Measurements from ENCODE around the gene KEL. TPM values are rescaled to one million over a fixed set of nuclear protein-coding genes. Genes with fewer than 3 reads are reported as not detected.

The KEL gene
- total and polyA plus RNA-seq, 2 of the 4 experiments (the other 2 are of a cell fraction): 0.03 TPM; not detected in 1

- Histone ChIP-seq H3K4me1 (ENCODE audit: control insufficient read depth, insufficient read depth, low read length) (no peaks in the 10 kb centered on the region), H3K4me3 (ENCODE audit: insufficient read depth, low read depth, low read length) (no peak overlapping the region), H3K18ac (ENCODE audit: low read depth, low read length) (no peak overlapping the region), H4K20me1 (ENCODE audit: insufficient read depth, low read length) (no peaks in the 10 kb centered on the region), H2BK20ac (ENCODE audit: low read depth, low read length) (no peak overlapping the region), H3K23ac (ENCODE audit: low read depth, low read length) (no peak overlapping the region), H2BK120ac (ENCODE audit: low read depth, low read length) (no peak overlapping the region), H3K36me3 (ENCODE audit: control insufficient read depth, insufficient read depth, low read length) (no peaks in the 10 kb centered on the region), H3K9ac (ENCODE audit: low read depth, low read length) (no peak overlapping the region), H2AK9ac (replicated peaks; ENCODE audit: low read depth, low read length, poor library complexity) (no peak overlapping the region), H2AK5ac (ENCODE audit: low read depth, low read length) (no peak overlapping the region), H4K91ac (ENCODE audit: insufficient read depth, low read depth, low read length) (no peak overlapping the region), H4K8ac (ENCODE audit: low read depth in 2 of 2, low read length in 2 of 2) (no peak overlapping the region), H3K9me3 (ENCODE audit: control insufficient read depth, insufficient read depth, low read length) (peaks cover 6% of the 10 kb centered on the region), H3K79me1 (ENCODE audit: low read depth in 1 of 2, low read length in 2 of 2) (no peaks in the 10 kb centered on the region), H3K56ac (ENCODE audit: extremely low read depth, insufficient read depth, low read length) (no peak overlapping the region), H4K5ac (ENCODE audit: low read depth, low read length) (no peak overlapping the region), H3K4me2 (ENCODE audit: low read depth, low read length) (no peak overlapping the region), H2BK5ac (ENCODE audit: low read depth, low read length, poor library complexity, severe bottlenecking) (no peak overlapping the region), H3K4ac (ENCODE audit: low read depth, low read length) (no peak overlapping the region), H3K9me1 (ENCODE audit: insufficient read depth, low read length) (no peaks in the 10 kb centered on the region), H2AFZ (replicated peaks; ENCODE audit: low read length, poor library complexity) (no peak overlapping the region), H3K27ac (ENCODE audit: insufficient read depth, low read length) (no peak overlapping the region), H3K14ac (replicated peaks; ENCODE audit: low read depth, low read length) (no peak overlapping the region), H3K27me3 (ENCODE audit: control insufficient read depth, insufficient read depth, low read length) (no peaks in the 10 kb centered on the region), H2BK15ac (ENCODE audit: low read depth, low read length) (no peak overlapping the region)
- in situ Hi-C loops (cut with MboI; ENCODE audit: low sequenced_read_pairs) (no loop called here), dilution Hi-C loops (cut with HindIII; ENCODE audit: low sequenced_read_pairs, unreplicated experiment) (no loop called here), intact Hi-C loops (cut with micrococcal nuclease) (no loop called here)
- ATAC-seq (ENCODE audit: low read depth) (no peak), DNase-seq (no peak)
- TF ChIP-seq RAD21 (IDR thresholded peaks at IDR 0.05; ENCODE audit: low read length) (no peak), MAZ (IDR thresholded peaks at IDR 0.05; ENCODE audit: borderline replicate concordance, low read depth, low read length) (no peak), NFE2L2 (IDR thresholded peaks at IDR 0.05; ENCODE audit: low read depth, low read length) (no peak), FOS (IDR thresholded peaks at IDR 0.05; ENCODE audit: low read depth, low read length) (no peak), SMC3 (IDR thresholded peaks at IDR 0.05; ENCODE audit: low read depth, low read length) (no peak), POLR2A (IDR thresholded peaks at IDR 0.05; ENCODE audit: low read depth, low read length) (no peak), MXI1 (IDR thresholded peaks at IDR 0.05; ENCODE audit: borderline replicate concordance, low read depth, low read length) (no peak), RFX5 (IDR thresholded peaks at IDR 0.05; ENCODE audit: low read depth, low read length) (no peak), MAFK (IDR thresholded peaks at IDR 0.05; ENCODE audit: low read depth, low read length) (no peak), CHD1 (IDR thresholded peaks at IDR 0.05; ENCODE audit: low read depth, low read length) (no peak), CEBPB (IDR thresholded peaks at IDR 0.05; ENCODE audit: low read depth, low read length) (no peak), RCOR1 (IDR thresholded peaks at IDR 0.05; ENCODE audit: insufficient replicate concordance, low read length) (no peak), BHLHE40 (IDR thresholded peaks at IDR 0.05; ENCODE audit: low read depth, low read length) (no peak), USF2 (IDR thresholded peaks at IDR 0.05; ENCODE audit: low read depth, low read length) (no peak)
- TF ChIP-seq, protein P1, sequence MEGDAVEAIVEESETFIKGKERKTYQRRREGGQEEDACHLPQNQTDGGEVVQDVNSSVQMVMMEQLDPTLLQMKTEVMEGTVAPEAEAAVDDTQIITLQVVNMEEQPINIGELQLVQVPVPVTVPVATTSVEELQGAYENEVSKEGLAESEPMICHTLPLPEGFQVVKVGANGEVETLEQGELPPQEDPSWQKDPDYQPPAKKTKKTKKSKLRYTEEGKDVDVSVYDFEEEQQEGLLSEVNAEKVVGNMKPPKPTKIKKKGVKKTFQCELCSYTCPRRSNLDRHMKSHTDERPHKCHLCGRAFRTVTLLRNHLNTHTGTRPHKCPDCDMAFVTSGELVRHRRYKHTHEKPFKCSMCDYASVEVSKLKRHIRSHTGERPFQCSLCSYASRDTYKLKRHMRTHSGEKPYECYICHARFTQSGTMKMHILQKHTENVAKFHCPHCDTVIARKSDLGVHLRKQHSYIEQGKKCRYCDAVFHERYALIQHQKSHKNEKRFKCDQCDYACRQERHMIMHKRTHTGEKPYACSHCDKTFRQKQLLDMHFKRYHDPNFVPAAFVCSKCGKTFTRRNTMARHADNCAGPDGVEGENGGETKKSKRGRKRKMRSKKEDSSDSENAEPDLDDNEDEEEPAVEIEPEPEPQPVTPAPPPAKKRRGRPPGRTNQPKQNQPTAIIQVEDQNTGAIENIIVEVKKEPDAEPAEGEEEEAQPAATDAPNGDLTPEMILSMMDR (conservative IDR thresholded peaks at IDR 0.05; ENCODE audit: low read depth, low read length): no peak
- TF ChIP-seq, protein P2, sequence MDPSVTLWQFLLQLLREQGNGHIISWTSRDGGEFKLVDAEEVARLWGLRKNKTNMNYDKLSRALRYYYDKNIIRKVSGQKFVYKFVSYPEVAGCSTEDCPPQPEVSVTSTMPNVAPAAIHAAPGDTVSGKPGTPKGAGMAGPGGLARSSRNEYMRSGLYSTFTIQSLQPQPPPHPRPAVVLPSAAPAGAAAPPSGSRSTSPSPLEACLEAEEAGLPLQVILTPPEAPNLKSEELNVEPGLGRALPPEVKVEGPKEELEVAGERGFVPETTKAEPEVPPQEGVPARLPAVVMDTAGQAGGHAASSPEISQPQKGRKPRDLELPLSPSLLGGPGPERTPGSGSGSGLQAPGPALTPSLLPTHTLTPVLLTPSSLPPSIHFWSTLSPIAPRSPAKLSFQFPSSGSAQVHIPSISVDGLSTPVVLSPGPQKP (IDR thresholded peaks at IDR 0.05; ENCODE audit: borderline replicate concordance, low read depth, low read length): no peak
- POLR2A ChIA-PET (ENCODE audit: unreplicated experiment): no interaction called here
- no CpG with 5 or more reads among the region's 2 CpGs for WGBS, 2 experiments (ENCODE audit: extremely low coverage in 2 of 2, insufficient read length in 1 of 2)
- no TSS peak for BruUV-seq (replicated peaks)
- CTCF ChIA-PET: no interaction called here
Measured at GRCh38 chr7:142910031-142910433, 52.1 kb downstream of the KEL start.
